Loucy (cell line): Measurements from ENCODE around the gene SCPEP1.
A peak's percentile ranks its signal among the peaks of the same experiment; 100 is the strongest.

Source experiments
- H2AFZ ChIP-seq: fragments of 200-600 bp; sonication (generic); 2 replicates; pipeline ENCODE4 v1.6.0; 2016; ENCODE audit warnings: antibody characterized with exemption, mild to moderate bottlenecking, low read length, moderate library complexity
- H3F3A ChIP-seq: fragments of 200-600 bp; 2 replicates; pipeline ENCODE4 v1.6.0; 2016; ENCODE audit warnings: antibody characterized with exemption, low read depth, mild to moderate bottlenecking
- H3K27me3 ChIP-seq: fragments of 200-600 bp; sonication (generic); 2 replicates; pipeline ENCODE4 v1.6.1; 2014; ENCODE audit warnings: low read length, mild to moderate bottlenecking; ENCODE audit not compliant: insufficient read depth, poor library complexity, severe bottlenecking
- H3K36me3 ChIP-seq: fragments of 200-600 bp; sonication (generic); 2 replicates; pipeline ENCODE4 v1.6.1; 2016; ENCODE audit warnings: low read length; ENCODE audit not compliant: insufficient read depth
- H3K4me1 ChIP-seq: fragments of 200-600 bp; sonication (generic); 2 replicates; pipeline ENCODE4 v1.5.1; 2014; ENCODE audit warnings: low read length, mild to moderate bottlenecking; ENCODE audit not compliant: insufficient read depth, poor library complexity, severe bottlenecking
- H3K4me2 ChIP-seq: fragments of 200-600 bp; sonication (generic); 2 replicates; pipeline ENCODE4 v1.6.0; 2014; ENCODE audit warnings: antibody characterized with exemption, low read length, low read depth, mild to moderate bottlenecking; ENCODE audit not compliant: poor library complexity, severe bottlenecking
- H3K4me3 ChIP-seq: fragments of 200-600 bp; sonication (generic); 2 replicates; pipeline ENCODE4 v1.5.1; 2014; ENCODE audit warnings: low read length, mild to moderate bottlenecking, mixed read lengths; ENCODE audit not compliant: poor library complexity, severe bottlenecking
- H3K79me2 ChIP-seq: fragments of 200-600 bp; sonication (generic); 2 replicates; pipeline ENCODE4 v1.6.1; 2014; ENCODE audit warnings: low read length; ENCODE audit not compliant: insufficient read depth
- H3K9ac ChIP-seq: fragments of 200-600 bp; sonication (generic); 2 replicates; pipeline ENCODE4 v1.6.0; 2014; ENCODE audit warnings: mild to moderate bottlenecking, low read depth, low read length, moderate library complexity; ENCODE audit not compliant: poor library complexity, severe bottlenecking
- H3K9me2 ChIP-seq: fragments of 200-600 bp; sonication (generic); replicated peaks from 2 replicates; pipeline ENCODE4 v1.6.1; 2016; ENCODE audit warnings: low read depth, low read length, mixed read lengths
- H3K9me3 ChIP-seq: fragments of 200-600 bp; sonication (generic); 2 replicates; pipeline ENCODE4 v1.6.1; 2014; ENCODE audit warnings: mild to moderate bottlenecking, antibody characterized with exemption, low read length, low read depth; ENCODE audit not compliant: insufficient read depth
- H4K20me1 ChIP-seq: fragments of 200-600 bp; sonication (generic); 2 replicates; pipeline ENCODE4 v1.6.0; 2014; ENCODE audit warnings: antibody characterized with exemption, low read length, mild to moderate bottlenecking; ENCODE audit not compliant: insufficient read depth, poor library complexity, severe bottlenecking
- EZH2phosphoT487 ChIP-seq: fragments of 200-600 bp; IDR thresholded peaks from 2 replicates; pipeline ENCODE4 v1.6.1; 2018; ENCODE audit warnings: antibody characterized with exemption, mild to moderate bottlenecking, moderate library complexity, borderline replicate concordance
- TF ChIP-seq, protein P1 (sequence below): fragments of 200-600 bp; sonication (generic); conservative IDR thresholded peaks from 2 replicates; pipeline ENCODE4 v1.5.1; 2014; ENCODE audit warnings: mild to moderate bottlenecking, antibody characterized with exemption, low read length

SCPEP1 gene, protein sequence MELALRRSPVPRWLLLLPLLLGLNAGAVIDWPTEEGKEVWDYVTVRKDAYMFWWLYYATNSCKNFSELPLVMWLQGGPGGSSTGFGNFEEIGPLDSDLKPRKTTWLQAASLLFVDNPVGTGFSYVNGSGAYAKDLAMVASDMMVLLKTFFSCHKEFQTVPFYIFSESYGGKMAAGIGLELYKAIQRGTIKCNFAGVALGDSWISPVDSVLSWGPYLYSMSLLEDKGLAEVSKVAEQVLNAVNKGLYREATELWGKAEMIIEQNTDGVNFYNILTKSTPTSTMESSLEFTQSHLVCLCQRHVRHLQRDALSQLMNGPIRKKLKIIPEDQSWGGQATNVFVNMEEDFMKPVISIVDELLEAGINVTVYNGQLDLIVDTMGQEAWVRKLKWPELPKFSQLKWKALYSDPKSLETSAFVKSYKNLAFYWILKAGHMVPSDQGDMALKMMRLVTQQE

DNA sequence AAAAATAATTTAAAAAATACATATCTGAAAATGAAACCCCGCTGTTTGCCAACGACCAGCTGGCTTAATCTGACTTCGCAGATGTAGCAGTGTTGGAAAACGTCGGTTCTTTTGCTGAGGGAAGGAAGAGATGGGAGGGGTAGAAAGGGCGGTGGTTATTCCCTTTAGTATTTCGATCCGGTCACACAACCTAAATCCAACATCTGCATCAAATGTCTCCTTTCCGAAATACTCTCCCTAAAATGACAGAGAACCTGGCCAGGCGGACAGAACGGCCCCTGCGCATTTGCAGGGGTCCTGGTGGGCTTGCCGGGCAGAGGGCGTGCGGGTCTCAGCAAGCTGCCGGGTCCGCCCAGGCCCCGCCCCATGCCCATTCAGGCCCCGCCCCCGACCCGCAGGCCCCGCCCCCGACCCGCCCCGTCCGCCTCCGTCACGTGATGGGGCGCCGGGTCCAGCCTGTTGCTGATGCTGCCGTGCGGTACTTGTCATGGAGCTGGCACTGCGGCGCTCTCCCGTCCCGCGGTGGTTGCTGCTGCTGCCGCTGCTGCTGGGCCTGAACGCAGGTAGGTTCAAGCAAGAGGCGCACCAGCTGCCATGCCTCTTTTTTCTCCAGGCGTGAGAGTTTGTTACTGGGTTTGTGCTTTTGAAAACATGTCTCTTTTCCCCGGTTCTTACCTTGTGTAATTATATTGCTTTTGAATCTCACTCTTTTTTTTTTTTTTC is at the start of gene SCPEP1:
SCPEP1 (plus strand) TSS at position 459 of the 723 bp plus-strand sequence; CDS start at position 488, 29 bp downstream.
- Histone ChIP-seq H3K4me2 (peak within 1 kb of the TSS; percentile 93), H3K9me3 (no peaks in the 10 kb centered on the region), H3K9me2 (no peaks in the 10 kb centered on the region), H3K9ac (peak within 1 kb of the TSS; percentile 65), H3F3A (no peaks in the 10 kb centered on the region), H3K4me1 (peaks cover 14% of the 10 kb centered on the region), H4K20me1 (no peaks in the 10 kb centered on the region), H3K36me3 (no peaks in the 10 kb centered on the region), H3K79me2 (no peaks in the 10 kb centered on the region), H3K27me3 (peaks cover 4% of the 10 kb centered on the region), H2AFZ (peak within 1 kb of the TSS; percentile 99), H3K4me3 (peak within 1 kb of the TSS; percentile 91)
- TF ChIP-seq EZH2phosphoT487, result no peak
- TF ChIP-seq, protein P1, sequence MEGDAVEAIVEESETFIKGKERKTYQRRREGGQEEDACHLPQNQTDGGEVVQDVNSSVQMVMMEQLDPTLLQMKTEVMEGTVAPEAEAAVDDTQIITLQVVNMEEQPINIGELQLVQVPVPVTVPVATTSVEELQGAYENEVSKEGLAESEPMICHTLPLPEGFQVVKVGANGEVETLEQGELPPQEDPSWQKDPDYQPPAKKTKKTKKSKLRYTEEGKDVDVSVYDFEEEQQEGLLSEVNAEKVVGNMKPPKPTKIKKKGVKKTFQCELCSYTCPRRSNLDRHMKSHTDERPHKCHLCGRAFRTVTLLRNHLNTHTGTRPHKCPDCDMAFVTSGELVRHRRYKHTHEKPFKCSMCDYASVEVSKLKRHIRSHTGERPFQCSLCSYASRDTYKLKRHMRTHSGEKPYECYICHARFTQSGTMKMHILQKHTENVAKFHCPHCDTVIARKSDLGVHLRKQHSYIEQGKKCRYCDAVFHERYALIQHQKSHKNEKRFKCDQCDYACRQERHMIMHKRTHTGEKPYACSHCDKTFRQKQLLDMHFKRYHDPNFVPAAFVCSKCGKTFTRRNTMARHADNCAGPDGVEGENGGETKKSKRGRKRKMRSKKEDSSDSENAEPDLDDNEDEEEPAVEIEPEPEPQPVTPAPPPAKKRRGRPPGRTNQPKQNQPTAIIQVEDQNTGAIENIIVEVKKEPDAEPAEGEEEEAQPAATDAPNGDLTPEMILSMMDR, result no peak

DNA sequence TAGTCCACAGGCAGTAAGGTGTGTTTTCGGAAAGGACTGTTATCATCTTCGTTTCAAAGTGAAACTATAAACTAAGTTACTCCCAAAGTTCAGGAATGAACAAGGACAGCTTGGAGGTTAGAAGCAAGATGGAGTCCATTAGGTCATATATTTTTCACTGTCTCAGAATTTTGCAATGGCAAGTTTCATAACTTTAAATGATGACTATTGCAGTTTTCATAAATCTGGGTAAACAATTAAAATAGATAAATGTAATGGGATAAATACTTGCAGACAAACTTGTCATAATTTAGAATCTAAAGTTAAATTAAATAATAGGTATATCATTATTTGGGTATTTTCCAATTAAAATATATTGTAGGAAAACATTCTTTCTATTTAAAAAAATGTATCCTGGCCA is 49.3 kb upstream of the SCPEP1 start:
- Histone ChIP-seq H3K36me3 (peaks cover 9% of the 10 kb centered on the region; the same call in 1 of the 2 replicates), H2AFZ (no peak overlapping the region), H3K4me2 (no peak overlapping the region), H3K79me2 (no peaks in the 10 kb centered on the region), H3K4me1 (no peaks in the 10 kb centered on the region), H4K20me1 (no peaks in the 10 kb centered on the region), H3F3A (0 out of 2 replicates have a peak, but pooled peaks cover 3% of the 10 kb centered on the region), H3K9ac (no peak overlapping the region), H3K9me2 (no peaks in the 10 kb centered on the region), H3K4me3 (no peak overlapping the region), H3K27me3 (no peaks in the 10 kb centered on the region), H3K9me3 (peaks cover 16% of the 10 kb centered on the region; the same call in 1 of the 2 replicates)
- TF ChIP-seq, protein P1, result no peak
- TF ChIP-seq EZH2phosphoT487, result no peak

DNA sequence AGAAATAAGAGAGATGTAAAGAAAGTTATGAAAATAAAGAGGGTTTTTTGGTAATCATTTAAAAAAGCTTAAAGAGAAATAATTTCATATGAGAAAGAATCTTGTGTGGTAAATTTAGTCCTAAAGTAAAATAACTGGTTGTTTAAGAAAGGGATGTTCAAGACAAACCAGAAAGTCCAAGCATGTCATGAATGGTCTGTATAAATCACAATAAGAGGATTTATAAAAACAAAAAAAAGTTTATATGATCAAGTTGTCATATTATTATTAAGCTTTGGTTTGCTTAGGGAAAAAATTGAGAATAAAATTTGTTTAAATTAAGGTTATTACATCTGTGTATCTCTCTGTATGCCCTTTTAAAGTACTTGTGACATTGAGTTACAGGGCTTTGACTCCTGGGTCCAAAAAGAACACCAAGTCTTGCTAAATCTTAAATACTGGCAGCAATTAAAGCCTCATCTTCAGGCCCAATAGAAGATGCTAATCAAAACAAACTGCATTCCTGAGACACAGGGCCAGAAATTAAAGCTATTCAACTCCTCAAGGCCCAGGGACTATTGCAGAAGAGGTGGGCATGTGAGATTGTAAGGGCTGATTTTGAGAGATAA is 48.5 kb upstream of the SCPEP1 start:
- Histone ChIP-seq H3K4me1 (no peaks in the 10 kb centered on the region), H3K4me3 (no peak overlapping the region), H3K9me3 (peaks cover 16% of the 10 kb centered on the region; the same call in 1 of the 2 replicates), H3K9ac (no peak overlapping the region), H3K27me3 (no peaks in the 10 kb centered on the region), H4K20me1 (no peaks in the 10 kb centered on the region), H3K36me3 (peaks cover 18% of the 10 kb centered on the region; the same call in 1 of the 2 replicates), H3K9me2 (no peaks in the 10 kb centered on the region), H3K79me2 (no peaks in the 10 kb centered on the region), H2AFZ (no peak overlapping the region), H3K4me2 (no peak overlapping the region), H3F3A (0 out of 2 replicates have a peak, but pooled peaks cover 3% of the 10 kb centered on the region)
- no peak for TF ChIP-seq EZH2phosphoT487
- TF ChIP-seq, protein P1, result no peak
